ENCODE measurements around the gene OPRL1.

- TF ChIP-seq EP300 (IDR thresholded peaks at IDR 0.05; ENCODE audit: low read depth) (no peak), POLR2A (IDR thresholded peaks at IDR 0.05) (no peak), CTCF (IDR thresholded peaks at IDR 0.05) (no peak), POLR2AphosphoS5 (IDR thresholded peaks at IDR 0.05) (no peak)
Measured at GRCh38 chr20:64067005-64067632, 12.8 kb upstream of the OPRL1 start.
